LNCaP clone FGC (cell line): ENCODE measurements around the gene TRIM39.

Source experiments
- DNase-seq: peaks from one replicate; pipeline ENCODE4 v3.0.0-alpha.2; 2011; ENCODE audit warnings: low read depth
- H3K4me3 ChIP-seq: 2 replicates; pipeline ENCODE4 v1.5.1; 2011; ENCODE audit warnings: mild to moderate bottlenecking, low read depth, low read length, control low read depth
- CTCF ChIP-seq: IDR thresholded peaks from 2 replicates; pipeline ENCODE4 v1.5.1; 2012; ENCODE audit warnings: mild to moderate bottlenecking; ENCODE audit not compliant: control insufficient read depth, insufficient read depth; ENCODE audit errors: extremely low read depth

Gene TRIM39

GRCh38 chr6:30311671-30312070, 15.1 kb upstream of the TRIM39 start:
- no peak overlapping the region for H3K4me3 ChIP-seq
- DNase-seq: no peak

DNA sequence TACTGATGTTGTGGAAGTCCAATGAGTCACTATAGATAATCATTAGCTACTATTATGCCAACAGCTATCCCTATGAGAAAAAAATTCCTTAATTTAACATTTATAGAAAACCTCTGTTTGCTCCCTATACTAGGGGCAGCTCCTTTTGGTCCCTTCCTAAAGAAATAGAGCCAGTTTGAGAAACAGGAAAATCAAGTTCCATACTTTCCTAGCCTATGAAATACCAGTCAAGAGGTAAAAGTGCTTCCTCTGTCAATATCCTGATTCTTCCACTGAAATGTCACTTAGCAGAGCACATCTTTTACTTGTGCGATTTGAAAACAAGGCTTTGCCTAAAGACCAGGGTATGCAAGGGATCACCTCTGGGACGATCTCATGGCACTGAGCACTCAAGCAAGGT, 14.5 kb upstream of the TRIM39 start:
- no peak for TF ChIP-seq CTCF
- DNase-seq: no peak
- H3K4me3 ChIP-seq: no peak overlapping the region

More at GRCh38 chr6:30311671-30312070, 15.1 kb upstream of the TRIM39 start:
- no peak for TF ChIP-seq CTCF

GRCh38 chr6:30312676-30313321, 13.9 kb upstream of the TRIM39 start:
- DNase-seq: no peak
- no peak for TF ChIP-seq CTCF
- no peak overlapping the region for H3K4me3 ChIP-seq

DNA sequence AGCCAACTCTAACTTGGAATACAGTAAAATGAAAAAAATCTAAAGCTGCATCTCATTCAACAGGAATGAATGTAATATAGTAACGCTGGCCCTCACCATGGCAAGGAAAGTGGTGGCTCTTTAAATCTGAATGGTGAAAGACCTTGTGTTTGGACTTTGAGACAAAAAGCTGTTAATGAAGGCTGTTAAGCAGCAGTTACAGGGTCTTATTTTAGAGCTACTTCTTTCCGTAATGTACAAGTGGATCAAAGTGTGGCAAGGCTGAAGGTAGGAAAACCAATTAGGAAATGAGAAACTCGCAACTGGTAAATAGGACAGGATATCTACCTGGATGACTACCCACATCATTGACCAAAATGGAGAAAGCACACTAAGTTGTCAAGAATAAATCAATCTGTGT, 11.6 kb upstream of the TRIM39 start:
- no peak for DNase-seq
- no peak overlapping the region for H3K4me3 ChIP-seq
- no peak for TF ChIP-seq CTCF

DNA sequence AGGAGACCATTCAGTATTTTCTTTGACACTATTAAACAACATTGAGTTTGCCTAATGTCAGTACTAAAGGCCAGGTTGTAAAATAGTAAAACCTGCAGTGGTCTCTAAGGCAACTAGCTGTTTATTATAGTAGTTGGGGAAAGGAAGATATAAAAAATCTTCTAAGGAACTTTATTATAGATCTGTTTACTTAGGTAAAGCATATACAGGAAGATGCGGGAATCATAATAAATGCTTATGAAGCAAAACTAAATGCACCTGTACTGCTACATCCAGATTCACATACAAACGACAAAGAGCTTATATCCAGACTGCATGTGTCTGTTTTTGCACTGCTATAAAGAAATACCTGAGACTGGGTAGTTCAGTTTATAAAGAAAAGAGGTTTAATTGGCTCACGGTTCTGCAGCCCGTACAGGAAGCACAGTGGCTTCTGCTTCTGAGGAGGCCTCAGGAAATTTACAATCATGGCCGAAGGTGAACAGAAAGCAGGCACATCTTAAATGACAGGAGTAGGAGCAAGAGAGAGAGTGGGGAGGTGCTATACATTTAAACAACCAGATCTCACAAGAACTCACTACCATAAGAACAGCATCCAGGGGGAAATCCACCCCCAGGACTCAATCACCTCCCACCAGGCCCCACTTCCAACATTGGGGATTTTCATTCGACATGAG, 8.7 kb upstream of the TRIM39 start:
- no peak overlapping the region for H3K4me3 ChIP-seq
- DNase-seq: no peak
- no peak for TF ChIP-seq CTCF

DNA sequence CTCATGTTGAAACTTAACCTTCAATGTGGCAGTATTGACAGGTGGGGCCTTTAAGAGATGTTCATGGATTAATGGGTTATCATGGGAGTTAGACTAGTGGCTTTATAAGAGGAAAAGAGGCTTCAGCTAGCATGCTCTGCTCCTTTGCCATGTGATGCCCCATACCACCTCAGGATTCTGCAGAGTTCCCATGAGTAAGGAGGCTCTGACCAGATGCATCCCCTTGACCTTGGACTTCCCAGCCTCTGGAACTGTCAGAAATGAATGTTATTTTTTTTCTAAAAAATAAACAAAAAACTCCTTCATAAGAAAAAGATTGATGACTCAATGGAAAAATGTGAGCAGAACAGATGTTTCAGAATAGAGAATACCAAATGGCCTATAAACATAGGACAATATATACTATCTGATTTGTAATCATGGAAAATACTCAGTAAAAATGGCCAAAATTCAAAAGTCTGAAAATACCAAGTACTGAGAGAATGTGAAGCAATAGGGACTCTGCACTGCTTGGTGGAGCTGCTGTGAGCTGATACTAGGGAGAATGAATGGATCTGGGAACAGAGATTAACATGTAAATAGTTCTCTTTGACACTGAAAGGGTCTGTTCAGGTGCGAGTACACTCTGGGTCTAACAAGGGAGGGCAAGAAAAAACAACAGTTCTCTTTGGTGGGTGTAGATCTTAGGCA, 7.4 kb upstream of the TRIM39 start:
- DNase-seq: no peak
- no peak overlapping the region for H3K4me3 ChIP-seq

More for the DNA sequence above, 7.4 kb upstream of the TRIM39 start:
- TF ChIP-seq CTCF: no peak
